HEK293 (cell line): ENCODE measurements around the gene CEBPG.

Experiments
- BCL6B ChIP-seq: fragments of 450-650 bp; formaldehyde crosslinking; IDR thresholded peaks from 2 replicates; pipeline ENCODE4 v1.5.1; 2017; ENCODE audit warnings: missing biosample characterization, missing genetic modification characterization
- GLI4 ChIP-seq: fragments of 450-650 bp; formaldehyde crosslinking; IDR thresholded peaks from 2 replicates; pipeline ENCODE4 v1.5.1; 2016; ENCODE audit warnings: missing biosample characterization, missing genetic modification characterization
- HOXD13 ChIP-seq: sonication (generic); formaldehyde crosslinking; IDR thresholded peaks from 2 replicates; pipeline ENCODE4 v1.8.0; 2022; ENCODE audit warnings: missing genetic modification reagents, borderline replicate concordance
- KLF16 ChIP-seq: fragments of 450-650 bp; formaldehyde crosslinking; IDR thresholded peaks from 2 replicates; pipeline ENCODE4 v1.5.1; 2017; ENCODE audit warnings: missing biosample characterization, missing genetic modification characterization
- KLF7 ChIP-seq: fragments of 450-650 bp; formaldehyde crosslinking; IDR thresholded peaks from 2 replicates; pipeline ENCODE4 v1.5.1; 2016; ENCODE audit warnings: missing biosample characterization, missing genetic modification characterization, borderline replicate concordance
- PRDM1 ChIP-seq: fragments of 450-650 bp; formaldehyde crosslinking; IDR thresholded peaks from 2 replicates; pipeline ENCODE4; 2016; ENCODE audit warnings: missing biosample characterization, missing genetic modification characterization
- SCRT2 ChIP-seq: fragments of 450-650 bp; formaldehyde crosslinking; IDR thresholded peaks from 2 replicates; pipeline ENCODE4 v1.5.1; 2016; ENCODE audit warnings: missing biosample characterization, missing genetic modification characterization
- SETDB1 ChIP-seq: IDR thresholded peaks from one replicate; pipeline ENCODE4 v1.6.1; 2017; ENCODE audit warnings: mild to moderate bottlenecking, low read length, moderate library complexity, mixed read lengths; ENCODE audit not compliant: insufficient read length
- TRIM28 ChIP-seq: IDR thresholded peaks from 2 replicates; pipeline ENCODE4 v1.6.1; 2011; ENCODE audit warnings: low read length, control low read depth, borderline replicate concordance
- ZBTB10 ChIP-seq: fragments of 450-650 bp; formaldehyde crosslinking; IDR thresholded peaks from 2 replicates; pipeline ENCODE4 v1.5.1; 2016; ENCODE audit warnings: missing biosample characterization, missing genetic modification characterization
- ZBTB17 ChIP-seq: fragments of 450-650 bp; formaldehyde crosslinking; IDR thresholded peaks from 2 replicates; pipeline ENCODE4 v1.5.1; 2016; ENCODE audit warnings: missing biosample characterization, missing genetic modification characterization
- ZBTB20 ChIP-seq: fragments of 450-650 bp; formaldehyde crosslinking; IDR thresholded peaks from 2 replicates; pipeline ENCODE4 v1.5.1; 2016; ENCODE audit warnings: missing biosample characterization, missing genetic modification characterization
- ZBTB26 ChIP-seq: fragments of 450-650 bp; formaldehyde crosslinking; optimal IDR thresholded peaks from 2 replicates; pipeline ENCODE3; 2016; ENCODE audit warnings: missing biosample characterization, mild to moderate bottlenecking, missing genetic modification characterization
- ZBTB8A ChIP-seq: fragments of 450-650 bp; formaldehyde crosslinking; IDR thresholded peaks from 2 replicates; pipeline ENCODE4 v1.5.1; 2016; ENCODE audit warnings: missing biosample characterization, missing genetic modification characterization
- ZFP69B ChIP-seq: fragments of 450-650 bp; formaldehyde crosslinking; IDR thresholded peaks from 2 replicates; pipeline ENCODE4 v1.5.1; 2016; ENCODE audit warnings: missing biosample characterization, missing genetic modification characterization
- ZNF157 ChIP-seq: fragments of 450-650 bp; formaldehyde crosslinking; IDR thresholded peaks from 2 replicates; pipeline ENCODE4 v1.5.1; 2016; ENCODE audit warnings: missing biosample characterization, missing genetic modification characterization
- ZNF18 ChIP-seq: fragments of 450-650 bp; formaldehyde crosslinking; IDR thresholded peaks from 2 replicates; pipeline ENCODE4 v1.5.1; 2016; ENCODE audit warnings: missing biosample characterization, missing genetic modification characterization
- ZNF19 ChIP-seq: fragments of 450-650 bp; formaldehyde crosslinking; IDR thresholded peaks from 2 replicates; pipeline ENCODE4; 2016; ENCODE audit warnings: missing biosample characterization, missing genetic modification characterization, low read depth
- ZNF26 ChIP-seq: fragments of 450-650 bp; formaldehyde crosslinking; IDR thresholded peaks from 2 replicates; pipeline ENCODE4 v1.5.1; 2016; ENCODE audit warnings: missing biosample characterization, missing genetic modification characterization
- ZNF266 ChIP-seq: fragments of 450-650 bp; formaldehyde crosslinking; IDR thresholded peaks from 2 replicates; pipeline ENCODE4 v1.5.1; 2016; ENCODE audit warnings: missing biosample characterization, missing genetic modification characterization, low read depth
- ZNF37A ChIP-seq: fragments of 450-650 bp; IDR thresholded peaks from 2 replicates; pipeline ENCODE4 v1.5.1; 2018; ENCODE audit warnings: missing biosample characterization, missing genetic modification characterization
- ZNF416 ChIP-seq: fragments of 450-650 bp; formaldehyde crosslinking; IDR thresholded peaks from 2 replicates; pipeline ENCODE4 v1.5.1; 2016; ENCODE audit warnings: missing biosample characterization, missing genetic modification characterization
- ZNF423 ChIP-seq: fragments of 450-650 bp; formaldehyde crosslinking; IDR thresholded peaks from 2 replicates; pipeline ENCODE4 v1.5.1; 2016; ENCODE audit warnings: missing biosample characterization, missing genetic modification characterization
- ZNF488 ChIP-seq: fragments of 450-650 bp; formaldehyde crosslinking; IDR thresholded peaks from 2 replicates; pipeline ENCODE4 v1.5.1; 2016; ENCODE audit warnings: missing biosample characterization, missing genetic modification characterization
- ZNF529 ChIP-seq: fragments of 450-650 bp; formaldehyde crosslinking; IDR thresholded peaks from 2 replicates; pipeline ENCODE4 v1.5.1; 2017; ENCODE audit warnings: missing genetic modification characterization, missing biosample characterization; ENCODE audit not compliant: insufficient replicate concordance
- ZNF544 ChIP-seq: fragments of 450-650 bp; formaldehyde crosslinking; IDR thresholded peaks from 2 replicates; pipeline ENCODE4 v1.5.0; 2017; ENCODE audit warnings: missing biosample characterization, missing genetic modification characterization
- ZNF561 ChIP-seq: fragments of 450-650 bp; IDR thresholded peaks from 2 replicates; pipeline ENCODE4 v1.5.1; 2018; ENCODE audit warnings: missing biosample characterization, missing genetic modification characterization, borderline replicate concordance
- ZNF623 ChIP-seq: fragments of 450-650 bp; formaldehyde crosslinking; IDR thresholded peaks from 2 replicates; pipeline ENCODE4 v1.5.1; 2016; ENCODE audit warnings: missing biosample characterization, missing genetic modification characterization
- ZSCAN5A ChIP-seq: fragments of 450-650 bp; formaldehyde crosslinking; IDR thresholded peaks from 2 replicates; pipeline ENCODE4 v1.5.1; 2016; ENCODE audit warnings: missing biosample characterization, missing genetic modification characterization

CEBPG gene

GRCh38 chr19:33355535-33355934, 18.0 kb upstream of the CEBPG start (continued):
- TF ChIP-seq KLF16 (tag by site-specific recombination) (no peak), ZBTB8A (no peak), KLF7 (tag by site-specific recombination) (no peak; the same call in 1 of the 2 replicates), ZNF561 (tag by site-specific recombination) (no peak), ZNF18 (tag by site-specific recombination) (no peak), ZNF26 (0 out of 2 replicates have a peak, but pooled peaks have one; percentile 16), ZBTB17 (no peak), PRDM1 (no peak), ZBTB26 (no peak), TRIM28 (peak; percentile 95; the same call in 1 of the 2 replicates), ZNF266 (tag by site-specific recombination) (no peak), ZNF157 (tag by site-specific recombination) (peak; percentile 23; the same call in 1 of the 2 replicates), ZNF529 (tag by site-specific recombination) (no peak), GLI4 (tag by site-specific recombination) (no peak), ZBTB10 (tag by site-specific recombination) (0 out of 2 replicates have a peak, but pooled peaks have one; percentile 16), HOXD13 (CRISPR knock-in tag) (no peak), ZNF416 (tag by site-specific recombination) (no peak), SCRT2 (peak; percentile 93), ZFP69B (tag by site-specific recombination) (no peak), ZNF623 (no peak), ZBTB20 (no peak), ZNF37A (tag by site-specific recombination) (no peak), ZNF488 (tag by site-specific recombination) (no peak), SETDB1 (peak; percentile 85), BCL6B (tag by site-specific recombination) (no peak), ZNF423 (tag by site-specific recombination) (no peak), ZNF19 (tag by site-specific recombination) (no peak), ZSCAN5A (no peak), ZNF544 (tag by site-specific recombination) (peak; percentile 35; the same call in 1 of the 2 replicates)
